Ascending aorta (tissue), 2 donors: ENCODE measurements around the gene THADA. TPM values are rescaled to one million over a fixed set of nuclear protein-coding genes. Genes with fewer than 3 reads are reported as not detected.

Experiments
- DNase-seq, 2 donors: peaks; one replicate each; pipeline ENCODE4 v3.0.0-alpha.2; 2019; ENCODE audit warnings: low spot score in 2 of 2
- H3K27ac ChIP-seq, 2 donors: fragments of 200-600 bp; sonication (generic); one replicate each; pipeline ENCODE4 v1.5.1; 2016 to 2017; ENCODE audit warnings: mild to moderate bottlenecking in 1 of 2
- H3K27me3 ChIP-seq: fragments of 200-600 bp; sonication (generic); one replicate; pipeline ENCODE4 v1.5.1; 2017
- H3K36me3 ChIP-seq, 2 donors: fragments of 200-600 bp; sonication (generic); one replicate each; pipeline ENCODE4 v1.5.1; 2016
- H3K4me1 ChIP-seq, 2 donors: fragments of 200-600 bp; sonication (generic); one replicate each; pipeline ENCODE4 v1.5.1; 2016 to 2017; ENCODE audit warnings: mild to moderate bottlenecking in 1 of 2
- H3K4me3 ChIP-seq, 2 donors: fragments of 200-600 bp; sonication (generic); one replicate each; pipeline ENCODE4 v1.5.1; 2016 to 2017; ENCODE audit warnings: mild to moderate bottlenecking in 1 of 2
- H3K9me3 ChIP-seq, 2 donors: fragments of 200-600 bp; sonication (generic); one replicate each; pipeline ENCODE4 v1.5.1; 2016
- CTCF ChIP-seq, 3 experiments: fragments of 200-600 bp in 2 of 3; fragments of 450-650 bp in 1 of 3; sonication (generic) in 2 of 3; IDR thresholded peaks; one replicate each; pipeline ENCODE4 v1.5.1; 2016 to 2019; ENCODE audit warnings: antibody characterized with exemption in 3 of 3, mild to moderate bottlenecking in 1 of 3, moderate library complexity in 1 of 3
- intact Hi-C: fragments of 100-400 bp; cut with DNase I; formaldehyde crosslinking; loops from one replicate; pipeline ENCODE4 v1.15.1; 2023
- total RNA-seq: library from RNA; depleted of rRNA; stranded (reverse); fragments of >200 nt; gene quantifications from one replicate; pipeline ENCODE4 v1.1.0, GENCODE V29; 2016

The THADA gene
- total RNA-seq, 1 donor from 2014 or later: 27.4 TPM

DNA sequence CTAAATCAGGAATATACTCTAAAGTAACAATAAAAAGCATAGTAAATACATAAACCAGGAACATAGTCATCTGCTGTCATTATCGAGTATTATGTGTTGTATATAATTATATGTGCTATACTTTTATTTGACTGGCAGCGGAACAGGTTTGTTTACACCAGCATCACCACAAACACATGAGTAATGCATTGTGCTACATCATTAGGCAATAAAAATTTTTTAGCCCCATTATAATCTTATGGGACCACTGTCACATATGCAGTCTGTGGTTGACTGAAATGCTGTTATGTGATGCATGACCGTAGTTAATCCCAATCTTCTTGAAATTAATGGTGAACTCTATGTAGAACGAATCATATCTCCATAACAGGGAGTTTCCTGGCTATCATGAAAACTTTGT lies 232.7 kb downstream of the THADA start:
- no peak for TF ChIP-seq CTCF (IDR thresholded peaks at IDR 0.05)
- no peak for DNase-seq
- H3K4me1 ChIP-seq: no peaks in the 10 kb centered on the region
- no peaks in the 10 kb centered on the region for H3K9me3 ChIP-seq
- intact Hi-C loops: no loop called here
- no peaks in the 10 kb centered on the region for H3K36me3 ChIP-seq
- H3K27ac ChIP-seq: no peak overlapping the region
- no peaks in the 10 kb centered on the region for H3K27me3 ChIP-seq
- H3K4me3 ChIP-seq: no peak overlapping the region

DNA sequence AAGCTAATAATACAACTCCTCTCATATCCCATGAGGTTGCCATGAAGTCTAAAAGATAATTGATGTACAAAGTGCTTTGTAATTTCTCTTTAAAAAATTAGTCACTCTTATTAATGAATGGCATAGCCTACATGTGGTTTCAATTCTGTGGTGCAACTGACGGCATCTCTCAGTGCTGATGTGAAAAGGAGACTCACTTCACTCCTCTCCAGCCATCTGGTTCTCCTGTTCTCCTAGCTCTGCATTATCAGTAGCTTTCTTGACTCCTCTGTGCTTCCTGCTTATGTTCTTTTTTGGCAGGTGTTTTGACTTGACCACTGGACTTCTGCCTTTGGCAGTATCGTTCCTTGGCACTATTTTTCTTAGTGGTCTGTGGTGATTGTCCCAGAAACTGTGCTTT lies 234.6 kb downstream of the THADA start:
- intact Hi-C loops: no loop called here
- no peak for TF ChIP-seq CTCF (IDR thresholded peaks at IDR 0.05)
- no peak overlapping the region for H3K4me3 ChIP-seq

GRCh38 chr2:43360137-43360536 lies 235.7 kb downstream of the THADA start:
- Histone ChIP-seq H3K27me3 (no peaks in the 10 kb centered on the region), H3K4me1 (peaks cover 0 to 8% of the 10 kb centered on the region in 2 donors), H3K4me3 (no peak overlapping the region), H3K27ac (no peak overlapping the region), H3K9me3 (no peaks in the 10 kb centered on the region), H3K36me3 (no peaks in the 10 kb centered on the region)
- intact Hi-C loops: no loop called here
- DNase-seq: no peak
- no peak for TF ChIP-seq CTCF (IDR thresholded peaks at IDR 0.05)

More for the DNA sequence above, 234.6 kb downstream of the THADA start:
- peaks cover 0 to 4% of the 10 kb centered on the region in 2 donors for H3K4me1 ChIP-seq
- H3K36me3 ChIP-seq: no peaks in the 10 kb centered on the region
- DNase-seq: no peak
- H3K27me3 ChIP-seq: no peaks in the 10 kb centered on the region
- H3K9me3 ChIP-seq: no peaks in the 10 kb centered on the region
- no peak overlapping the region for H3K27ac ChIP-seq

GRCh38 chr2:43358410-43359201 lies 237.2 kb downstream of the THADA start:
- H3K27ac ChIP-seq: no peak overlapping the region
- H3K4me1 ChIP-seq: peaks cover 0 to 8% of the 10 kb centered on the region in 2 donors
- no peaks in the 10 kb centered on the region for H3K27me3 ChIP-seq
- DNase-seq: no peak
- H3K9me3 ChIP-seq: no peaks in the 10 kb centered on the region
- TF ChIP-seq CTCF (IDR thresholded peaks at IDR 0.05): no peak
- intact Hi-C loops: no loop called here
- H3K4me3 ChIP-seq: no peak overlapping the region
- H3K36me3 ChIP-seq: no peaks in the 10 kb centered on the region

DNA sequence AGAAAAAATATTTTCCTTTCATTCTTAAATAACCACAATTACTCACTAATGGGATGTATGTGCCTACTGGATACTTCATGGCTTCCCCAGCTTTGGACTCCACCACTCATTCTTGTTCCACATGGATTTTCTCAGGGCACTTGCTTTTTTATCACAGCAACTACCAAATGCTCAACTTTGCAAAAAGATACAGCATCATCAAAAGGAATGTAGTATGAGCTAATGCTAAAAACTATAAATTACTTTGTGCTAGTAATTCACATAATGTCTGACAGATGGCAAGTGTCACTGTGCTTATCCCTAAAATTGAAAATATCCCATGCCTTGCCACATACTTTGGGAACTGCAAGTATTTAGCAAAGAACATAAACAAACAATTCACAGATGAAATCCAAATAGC lies 239.1 kb downstream of the THADA start:
- H3K9me3 ChIP-seq: no peaks in the 10 kb centered on the region
- no peak overlapping the region for H3K27ac ChIP-seq
- no peak for DNase-seq
- TF ChIP-seq CTCF (IDR thresholded peaks at IDR 0.05): no peak
- no peaks in the 10 kb centered on the region for H3K36me3 ChIP-seq
- H3K4me3 ChIP-seq: no peak overlapping the region
- no peaks in the 10 kb centered on the region for H3K27me3 ChIP-seq
- intact Hi-C loops: no loop called here
- H3K4me1 ChIP-seq: peaks cover 0 to 8% of the 10 kb centered on the region in 2 donors
